Gastroesophageal sphincter (tissue), 3 donors: ENCODE results near the gene APPL2.
"Not testable (repeated sequence)": the region's sequence is repeated elsewhere in the genome, so short reads cannot be mapped to it uniquely, and the experiment has no call there.

Experiments
- EP300 ChIP-seq: sonication (generic); formaldehyde crosslinking; IDR thresholded peaks from one replicate; pipeline ENCODE4 v1.6.1; 2017; ENCODE audit warnings: antibody characterized with exemption, mild to moderate bottlenecking
- POLR2A ChIP-seq, 2 donors: fragments of 450-650 bp; IDR thresholded peaks; one replicate each; pipeline ENCODE4 v1.6.1; 2017; ENCODE audit warnings: antibody characterized with exemption in 2 of 2, mild to moderate bottlenecking in 2 of 2, moderate library complexity in 1 of 2
- POLR2AphosphoS5 ChIP-seq: sonication (generic); formaldehyde crosslinking; IDR thresholded peaks from one replicate; pipeline ENCODE4 v1.6.1; 2017; ENCODE audit warnings: antibody characterized with exemption
- TF ChIP-seq, protein P1 (sequence below), 4 experiments: fragments of 200-600 bp in 2 of 4; fragments of 450-650 bp in 2 of 4; sonication (generic) in 1 of 4; IDR thresholded peaks; one replicate each; pipeline ENCODE4 v1.5.1; 2017 to 2019; ENCODE audit warnings: antibody characterized with exemption in 4 of 4, mild to moderate bottlenecking in 2 of 4, moderate library complexity in 2 of 4

GRCh38 chr12:105183976-105184375 lies 52.0 kb downstream of the APPL2 start:
- TF ChIP-seq, protein P1, sequence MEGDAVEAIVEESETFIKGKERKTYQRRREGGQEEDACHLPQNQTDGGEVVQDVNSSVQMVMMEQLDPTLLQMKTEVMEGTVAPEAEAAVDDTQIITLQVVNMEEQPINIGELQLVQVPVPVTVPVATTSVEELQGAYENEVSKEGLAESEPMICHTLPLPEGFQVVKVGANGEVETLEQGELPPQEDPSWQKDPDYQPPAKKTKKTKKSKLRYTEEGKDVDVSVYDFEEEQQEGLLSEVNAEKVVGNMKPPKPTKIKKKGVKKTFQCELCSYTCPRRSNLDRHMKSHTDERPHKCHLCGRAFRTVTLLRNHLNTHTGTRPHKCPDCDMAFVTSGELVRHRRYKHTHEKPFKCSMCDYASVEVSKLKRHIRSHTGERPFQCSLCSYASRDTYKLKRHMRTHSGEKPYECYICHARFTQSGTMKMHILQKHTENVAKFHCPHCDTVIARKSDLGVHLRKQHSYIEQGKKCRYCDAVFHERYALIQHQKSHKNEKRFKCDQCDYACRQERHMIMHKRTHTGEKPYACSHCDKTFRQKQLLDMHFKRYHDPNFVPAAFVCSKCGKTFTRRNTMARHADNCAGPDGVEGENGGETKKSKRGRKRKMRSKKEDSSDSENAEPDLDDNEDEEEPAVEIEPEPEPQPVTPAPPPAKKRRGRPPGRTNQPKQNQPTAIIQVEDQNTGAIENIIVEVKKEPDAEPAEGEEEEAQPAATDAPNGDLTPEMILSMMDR (IDR thresholded peaks at IDR 0.05), result not testable (repeated sequence)
- not testable (repeated sequence) for TF ChIP-seq POLR2A (IDR thresholded peaks at IDR 0.05); POLR2AphosphoS5; EP300
